ENCODE results near the gene CHST15.

GRCh38 chr10:123995461-123996131, 97.8 kb downstream of the CHST15 start:
- TF ChIP-seq EZH2 (IDR thresholded peaks at IDR 0.05; ENCODE audit: insufficient read depth, poor library complexity, severe bottlenecking) = no peak
- no peak for TF ChIP-seq EZH2phosphoT487 (IDR thresholded peaks at IDR 0.05; ENCODE audit: insufficient read depth, low read depth)
